HCT116 (cell line): ENCODE data around the gene RMDN3. TPM values are rescaled to one million over a fixed set of nuclear protein-coding genes. Genes with fewer than 3 reads are reported as not detected.

Source experiments
- ATAC-seq: fragments of 200-7000 bp; cut with Tn5 transposase; 2 replicates; pipeline ENCODE4 v1.9.1; 2020; ENCODE audit warnings: mild to moderate bottlenecking, moderate library complexity
- BruUV-seq: library from RNA; stranded (reverse); fragments of 400-500 nt; replicated peaks from 2 replicates; lab custom pipeline; 2021; lab: Mats Ljungman, UMichigan
- CTCF ChIA-PET: fragments of 300-600 bp; sonication (Branson Sonifier 250); formaldehyde crosslinking; loops from one replicate; lab custom pipeline; 2021; ENCODE audit warnings: antibody characterized with exemption; lab: Charles Lee
- POLR2A ChIA-PET: fragments of 300-600, 350-600 bp; sonication (Branson Sonifier 250); formaldehyde crosslinking; loops from one replicate; lab custom pipeline; 2021; ENCODE audit warnings: antibody characterized with exemption; lab: Charles Lee
- RAD21 ChIA-PET, 2 experiments: fragments of 300-600 bp; sonication (Branson Sonifier 250); formaldehyde crosslinking; loops; one replicate each; lab custom pipeline; 2023; ENCODE audit warnings: low total read pairs in 2 of 2; ENCODE audit not compliant: uncharacterized antibody in 2 of 2, unreplicated experiment in 2 of 2, low non-redundant PET in 1 of 2; lab: Charles Lee
- DNase-seq: peaks from one replicate; pipeline ENCODE4 v3.0.0-alpha.2; 2010; ENCODE audit warnings: low read depth, low spot score
- H2AFZ ChIP-seq: fragments of 200-600 bp; shearing (Covaris generic), sonication (generic); 2 replicates; pipeline ENCODE4 v1.6.1; 2017; ENCODE audit warnings: low read depth, mixed run types, mixed read lengths, antibody characterized with exemption, low read length; ENCODE audit not compliant: poor library complexity, severe bottlenecking
- H3K27ac ChIP-seq: 2 replicates; pipeline ENCODE4 v1.5.1; 2012; ENCODE audit warnings: low read depth, low read length
- H3K27me3 ChIP-seq: fragments of 200-600 bp; sonication (generic); 2 replicates; pipeline ENCODE4 v1.6.1; 2016; ENCODE audit warnings: mixed run types, low read length, mixed read lengths; ENCODE audit not compliant: insufficient read depth
- H3K36me3 ChIP-seq, 2 experiments: fragments of 200-500 bp in 1 of 2; fragments of 200-600 bp in 1 of 2; sonication (Bioruptor generic) in 1 of 2; sonication (generic) in 1 of 2; 2 replicates each; pipeline versions ENCODE4 v1.5.1 to v1.6.1; 2014 to 2016; ENCODE audit warnings: low read length in 2 of 2, inconsistent platforms in 1 of 2, mixed read lengths in 1 of 2, mixed run types in 1 of 2; ENCODE audit not compliant: insufficient read depth in 2 of 2, control insufficient read depth in 1 of 2
- H3K4me1 ChIP-seq, 2 experiments: fragments of 200-600 bp in 1 of 2; sonication (generic) in 1 of 2; 2 replicates each; pipeline versions ENCODE4 v1.5.1 to v1.6.1; 2012 to 2017; ENCODE audit warnings: low read length in 2 of 2, inconsistent platforms in 1 of 2, mild to moderate bottlenecking in 1 of 2, mixed read lengths in 1 of 2, mixed run types in 1 of 2, moderate library complexity in 1 of 2; ENCODE audit not compliant: insufficient read depth in 2 of 2, control insufficient read depth in 1 of 2
- H3K4me2 ChIP-seq: fragments of 200-600 bp; sonication (generic); 2 replicates; pipeline ENCODE4 v1.6.1; 2017; ENCODE audit warnings: mixed run types, low read length, mixed read lengths
- H3K4me3 ChIP-seq, 2 experiments: fragments of 200-600 bp in 1 of 2; sonication (generic) in 1 of 2; replicated peaks in 1 of 2; 2 replicates each; pipeline ENCODE4 v1.5.1; 2011 to 2016; ENCODE audit warnings: low read length in 2 of 2, control low read depth in 1 of 2, low read depth in 1 of 2, mild to moderate bottlenecking in 1 of 2, mixed read lengths in 1 of 2, mixed run types in 1 of 2
- H3K79me2 ChIP-seq: fragments of 200-600 bp; sonication (generic); 2 replicates; pipeline ENCODE4 v1.6.1; 2017; ENCODE audit warnings: mild to moderate bottlenecking, mixed run types, low read length, moderate library complexity, mixed read lengths; ENCODE audit not compliant: insufficient read depth
- H3K9ac ChIP-seq: fragments of 200-600 bp; sonication (generic); 2 replicates; pipeline ENCODE4 v1.6.1; 2016; ENCODE audit warnings: low read length, mixed read lengths
- H3K9me2 ChIP-seq: fragments of 200-600 bp; sonication (generic), shearing (Covaris generic); 2 replicates; pipeline ENCODE4 v1.6.1; 2017; ENCODE audit warnings: mixed run types, mild to moderate bottlenecking, moderate library complexity; ENCODE audit not compliant: insufficient read depth
- H3K9me3 ChIP-seq, 2 experiments: fragments of 200-500 bp in 1 of 2; fragments of 200-600 bp in 1 of 2; sonication (Bioruptor generic) in 1 of 2; sonication (generic) in 1 of 2; 2 replicates each; pipeline ENCODE4 v1.6.1; 2014 to 2017; ENCODE audit warnings: low read length in 2 of 2, mixed read lengths in 2 of 2, inconsistent platforms in 1 of 2, low read depth in 1 of 2, mild to moderate bottlenecking in 1 of 2, mixed run types in 1 of 2, moderate library complexity in 1 of 2; ENCODE audit not compliant: control insufficient read depth in 1 of 2, insufficient read depth in 1 of 2
- H4K20me1 ChIP-seq: fragments of 200-600 bp; sonication (generic), shearing (Covaris generic); 2 replicates; pipeline ENCODE4 v1.6.1; 2017; ENCODE audit warnings: mixed run types, mild to moderate bottlenecking, moderate library complexity; ENCODE audit not compliant: insufficient read depth
- CBX3 ChIP-seq: IDR thresholded peaks from 2 replicates; pipeline ENCODE4 v1.6.1; 2012; ENCODE audit warnings: low read depth
- CEBPB ChIP-seq: IDR thresholded peaks from 2 replicates; pipeline ENCODE4 v1.6.1; 2012; ENCODE audit warnings: low read depth
- ELF1 ChIP-seq: IDR thresholded peaks from 2 replicates; pipeline ENCODE4 v1.6.1; 2012; ENCODE audit warnings: low read depth, borderline replicate concordance
- EZH2 ChIP-seq: fragments of 200-600 bp; sonication (generic); IDR thresholded peaks from 2 replicates; pipeline ENCODE4 v1.6.1; 2017; ENCODE audit warnings: antibody characterized with exemption, mixed run types
- EZH2phosphoT487 ChIP-seq: fragments of 200-600 bp; IDR thresholded peaks from 2 replicates; pipeline ENCODE4 v1.6.1; 2018; ENCODE audit warnings: antibody characterized with exemption, borderline replicate concordance
- JUND ChIP-seq: IDR thresholded peaks from 2 replicates; pipeline ENCODE4 v1.6.1; 2012
- POLR2A ChIP-seq: IDR thresholded peaks from 2 replicates; pipeline ENCODE4 v1.7.0; 2011; ENCODE audit warnings: borderline replicate concordance; ENCODE audit not compliant: insufficient read depth, insufficient read length; ENCODE audit errors: extremely low read depth
- SP1 ChIP-seq: IDR thresholded peaks from 2 replicates; pipeline ENCODE4 v1.6.1; 2012; ENCODE audit warnings: low read depth
- SRF ChIP-seq: IDR thresholded peaks from 2 replicates; pipeline ENCODE4 v1.6.1; 2012; ENCODE audit warnings: low read depth
- TCF7L2 ChIP-seq: IDR thresholded peaks from 2 replicates; pipeline ENCODE4 v1.7.0; 2011; ENCODE audit warnings: borderline replicate concordance, inconsistent platforms; ENCODE audit not compliant: insufficient read depth, insufficient read length; ENCODE audit errors: extremely low read depth
- YY1 ChIP-seq: IDR thresholded peaks from 2 replicates; pipeline ENCODE4 v1.6.1; 2011; ENCODE audit warnings: low read length, low read depth, moderate library complexity, mild to moderate bottlenecking; ENCODE audit not compliant: insufficient replicate concordance; ENCODE audit errors: extremely low read depth
- ZFX ChIP-seq: fragments of 450-650 bp; IDR thresholded peaks from 2 replicates; pipeline ENCODE4 v1.6.1; 2017
- intact Hi-C: fragments of 100-400 bp; cut with micrococcal nuclease; formaldehyde crosslinking; loops from 2 replicates; pipeline ENCODE4 v1.10.0; 2022
- total RNA-seq: library from RNA; stranded (reverse); gene quantifications from one replicate; pipeline ENCODE4 v1.2.1, GENCODE V29; 2021; ENCODE audit not compliant: unreplicated experiment
- TF ChIP-seq, protein P1 (sequence below): IDR thresholded peaks from 2 replicates; pipeline ENCODE4 v1.6.1; 2012; ENCODE audit warnings: low read depth
- TF ChIP-seq, protein P2 (sequence below): IDR thresholded peaks from 2 replicates; pipeline ENCODE4 v1.6.1; 2012
- TF ChIP-seq, protein P3 (sequence below): IDR thresholded peaks from 2 replicates; pipeline ENCODE4 v1.6.1; 2012
- TF ChIP-seq, protein P4 (sequence below), 3 experiments: fragments of 200-600 bp in 1 of 3; sonication (generic) in 1 of 3; IDR thresholded peaks in 2 of 3; conservative IDR thresholded peaks in 1 of 3; 2 replicates each; pipeline ENCODE4 v1.5.1; 2012 to 2017; ENCODE audit warnings: low read depth in 2 of 3, low read length in 2 of 3, antibody characterized with exemption in 1 of 3, borderline replicate concordance in 1 of 3, control low read depth in 1 of 3, mild to moderate bottlenecking in 1 of 3, mixed read lengths in 1 of 3, mixed run types in 1 of 3, moderate library complexity in 1 of 3; ENCODE audit not compliant: insufficient read depth in 1 of 3

The RMDN3 gene
- total RNA-seq, 1 experiment from 2014 or later, result 21.5 TPM

DNA sequence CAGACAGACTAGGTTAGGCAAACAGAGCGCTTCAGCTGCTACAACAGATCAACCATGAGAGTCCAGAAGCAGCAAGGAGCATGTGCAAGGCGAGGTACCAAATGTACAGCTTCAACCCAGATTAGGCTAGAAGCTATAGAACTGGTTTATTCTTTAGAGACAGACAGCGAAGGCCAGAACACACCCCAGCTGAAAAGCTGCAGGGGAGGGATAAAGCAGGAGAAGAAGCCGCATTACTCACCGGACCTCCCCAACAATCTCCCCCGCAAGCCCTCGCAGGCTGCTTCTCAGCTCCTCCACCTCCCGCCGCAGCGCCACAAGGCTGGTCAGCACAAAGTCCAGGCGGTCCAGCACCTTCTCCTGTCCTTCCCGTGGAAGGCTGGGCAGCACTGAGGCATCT is 3.3 kb downstream of the RMDN3 start:
- H3K27me3 ChIP-seq, result no peaks in the 10 kb centered on the region
- H4K20me1 ChIP-seq, result no peaks in the 10 kb centered on the region
- no peaks in the 10 kb centered on the region for H3K9me2 ChIP-seq
- H3K9ac ChIP-seq, result no peak overlapping the region
- peaks cover 35% of the 10 kb centered on the region for H3K79me2 ChIP-seq
- peaks cover 12% of the 10 kb centered on the region in 2 experiments; a peak in 3 of 4 replicates for H3K36me3 ChIP-seq
- TF ChIP-seq ELF1, result no peak
- TF ChIP-seq TCF7L2, result no peak
- TF ChIP-seq, protein P1, sequence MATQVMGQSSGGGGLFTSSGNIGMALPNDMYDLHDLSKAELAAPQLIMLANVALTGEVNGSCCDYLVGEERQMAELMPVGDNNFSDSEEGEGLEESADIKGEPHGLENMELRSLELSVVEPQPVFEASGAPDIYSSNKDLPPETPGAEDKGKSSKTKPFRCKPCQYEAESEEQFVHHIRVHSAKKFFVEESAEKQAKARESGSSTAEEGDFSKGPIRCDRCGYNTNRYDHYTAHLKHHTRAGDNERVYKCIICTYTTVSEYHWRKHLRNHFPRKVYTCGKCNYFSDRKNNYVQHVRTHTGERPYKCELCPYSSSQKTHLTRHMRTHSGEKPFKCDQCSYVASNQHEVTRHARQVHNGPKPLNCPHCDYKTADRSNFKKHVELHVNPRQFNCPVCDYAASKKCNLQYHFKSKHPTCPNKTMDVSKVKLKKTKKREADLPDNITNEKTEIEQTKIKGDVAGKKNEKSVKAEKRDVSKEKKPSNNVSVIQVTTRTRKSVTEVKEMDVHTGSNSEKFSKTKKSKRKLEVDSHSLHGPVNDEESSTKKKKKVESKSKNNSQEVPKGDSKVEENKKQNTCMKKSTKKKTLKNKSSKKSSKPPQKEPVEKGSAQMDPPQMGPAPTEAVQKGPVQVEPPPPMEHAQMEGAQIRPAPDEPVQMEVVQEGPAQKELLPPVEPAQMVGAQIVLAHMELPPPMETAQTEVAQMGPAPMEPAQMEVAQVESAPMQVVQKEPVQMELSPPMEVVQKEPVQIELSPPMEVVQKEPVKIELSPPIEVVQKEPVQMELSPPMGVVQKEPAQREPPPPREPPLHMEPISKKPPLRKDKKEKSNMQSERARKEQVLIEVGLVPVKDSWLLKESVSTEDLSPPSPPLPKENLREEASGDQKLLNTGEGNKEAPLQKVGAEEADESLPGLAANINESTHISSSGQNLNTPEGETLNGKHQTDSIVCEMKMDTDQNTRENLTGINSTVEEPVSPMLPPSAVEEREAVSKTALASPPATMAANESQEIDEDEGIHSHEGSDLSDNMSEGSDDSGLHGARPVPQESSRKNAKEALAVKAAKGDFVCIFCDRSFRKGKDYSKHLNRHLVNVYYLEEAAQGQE, result no peak
- TF ChIP-seq, protein P2, sequence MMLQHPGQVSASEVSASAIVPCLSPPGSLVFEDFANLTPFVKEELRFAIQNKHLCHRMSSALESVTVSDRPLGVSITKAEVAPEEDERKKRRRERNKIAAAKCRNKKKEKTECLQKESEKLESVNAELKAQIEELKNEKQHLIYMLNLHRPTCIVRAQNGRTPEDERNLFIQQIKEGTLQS, result no peak
- TF ChIP-seq EZH2phosphoT487, result no peak
- no peak for TF ChIP-seq SP1
- no peak for TF ChIP-seq ZFX
- no peak for TF ChIP-seq JUND
- TF ChIP-seq SRF, result no peak
- TF ChIP-seq, protein P3, sequence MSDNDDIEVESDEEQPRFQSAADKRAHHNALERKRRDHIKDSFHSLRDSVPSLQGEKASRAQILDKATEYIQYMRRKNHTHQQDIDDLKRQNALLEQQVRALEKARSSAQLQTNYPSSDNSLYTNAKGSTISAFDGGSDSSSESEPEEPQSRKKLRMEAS, result no peak
- TF ChIP-seq CBX3, result no peak
- TF ChIP-seq EZH2, result no peak
- TF ChIP-seq, protein P4, sequence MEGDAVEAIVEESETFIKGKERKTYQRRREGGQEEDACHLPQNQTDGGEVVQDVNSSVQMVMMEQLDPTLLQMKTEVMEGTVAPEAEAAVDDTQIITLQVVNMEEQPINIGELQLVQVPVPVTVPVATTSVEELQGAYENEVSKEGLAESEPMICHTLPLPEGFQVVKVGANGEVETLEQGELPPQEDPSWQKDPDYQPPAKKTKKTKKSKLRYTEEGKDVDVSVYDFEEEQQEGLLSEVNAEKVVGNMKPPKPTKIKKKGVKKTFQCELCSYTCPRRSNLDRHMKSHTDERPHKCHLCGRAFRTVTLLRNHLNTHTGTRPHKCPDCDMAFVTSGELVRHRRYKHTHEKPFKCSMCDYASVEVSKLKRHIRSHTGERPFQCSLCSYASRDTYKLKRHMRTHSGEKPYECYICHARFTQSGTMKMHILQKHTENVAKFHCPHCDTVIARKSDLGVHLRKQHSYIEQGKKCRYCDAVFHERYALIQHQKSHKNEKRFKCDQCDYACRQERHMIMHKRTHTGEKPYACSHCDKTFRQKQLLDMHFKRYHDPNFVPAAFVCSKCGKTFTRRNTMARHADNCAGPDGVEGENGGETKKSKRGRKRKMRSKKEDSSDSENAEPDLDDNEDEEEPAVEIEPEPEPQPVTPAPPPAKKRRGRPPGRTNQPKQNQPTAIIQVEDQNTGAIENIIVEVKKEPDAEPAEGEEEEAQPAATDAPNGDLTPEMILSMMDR (IDR thresholded peaks at IDR 0.05 in 2 of 3, conservative IDR thresholded peaks at IDR 0.05 in 1 of 3; ENCODE audit: borderline replicate concordance in 1 of 3, insufficient read depth in 1 of 3, low read depth in 2 of 3, low read length in 2 of 3), result no peak
- TF ChIP-seq POLR2A, result no peak
- no peak for TF ChIP-seq YY1
- TF ChIP-seq CEBPB, result no peak
- H2AFZ ChIP-seq, result no peak overlapping the region
- no peak for DNase-seq
- H3K9me3 ChIP-seq, result no peaks in the 10 kb centered on the region
- BruUV-seq, result no TSS peak
- intact Hi-C loops, result no loop called here
- ATAC-seq, result no peak
- peaks cover 7 to 17% of the 10 kb centered on the region in 2 experiments for H3K4me1 ChIP-seq
- CTCF ChIA-PET, result no interaction called here
- POLR2A ChIA-PET, result no interaction called here
- H3K4me3 ChIP-seq, result no peak overlapping the region
- H3K27ac ChIP-seq, result no peak overlapping the region
- RAD21 ChIA-PET, result no interaction called here
- no peak overlapping the region for H3K4me2 ChIP-seq
